Measurements from ENCODE around the gene LCMT1. TPM values are rescaled to one million over a fixed set of nuclear protein-coding genes. Genes with fewer than 3 reads are reported as not detected.

LCMT1 gene
- total and polyA plus RNA-seq, 2 donors (not counting 1 experiment from before 2014, with no cell fraction given) = 40.8 to 45.8 TPM

DNA sequence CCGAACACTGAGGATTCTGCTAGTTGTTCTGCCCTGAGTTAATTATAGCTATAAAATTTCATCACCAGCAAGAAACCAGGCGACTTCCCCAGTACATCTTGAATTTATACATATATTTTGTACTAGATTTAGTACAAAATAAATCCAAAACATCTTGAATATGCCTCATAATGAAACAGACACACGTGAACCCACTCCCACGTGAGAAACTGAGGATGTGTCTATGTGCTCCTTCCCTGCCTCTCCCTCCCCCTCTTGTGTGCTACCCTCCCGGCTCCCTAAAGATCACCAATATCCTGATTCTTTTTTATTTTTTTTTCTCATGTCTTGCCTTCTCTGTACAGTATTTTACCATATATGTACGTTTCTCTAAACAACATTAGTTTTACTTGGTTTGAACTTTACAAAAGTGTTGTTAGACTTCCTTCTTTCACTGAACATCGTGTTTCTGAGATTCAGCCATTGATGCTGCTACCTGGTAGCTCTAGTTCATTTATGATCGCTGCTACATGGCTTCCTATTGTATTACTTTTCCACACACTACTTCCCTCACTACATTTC, 1.1 kb upstream of the LCMT1 start:
- peak in 1 of 2 donors; percentile 9 for DNase-seq (ENCODE audit: low read depth in 2 of 2)
- no peak for TF ChIP-seq EZH2 (IDR thresholded peaks at IDR 0.05; ENCODE audit: low read length, missing control alignments)
- no peak for TF ChIP-seq CTCF (conservative IDR thresholded peaks at IDR 0.05 in 1 of 2, IDR thresholded peaks at IDR 0.05 in 1 of 2; ENCODE audit: low read depth in 1 of 2, low read length in 2 of 2)

DNA sequence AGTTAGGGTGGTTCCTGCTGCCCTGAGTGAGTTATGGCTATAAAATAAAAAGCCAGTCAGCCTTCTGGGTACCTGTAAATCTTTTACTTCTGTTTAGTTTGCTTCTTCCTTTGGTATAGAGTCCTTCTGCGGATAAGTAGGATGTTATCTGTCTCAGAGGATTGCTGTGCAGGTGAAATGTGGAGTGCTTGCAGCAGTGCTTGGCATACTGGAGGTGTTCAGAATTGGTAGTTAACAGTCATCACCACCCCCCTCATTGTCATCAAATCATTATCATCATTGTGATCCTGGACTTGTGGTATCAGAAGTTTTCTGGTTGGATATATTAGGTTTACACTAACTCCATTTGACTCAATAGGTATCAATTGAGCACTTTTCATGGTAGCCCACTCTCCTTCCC, 2.6 kb downstream of the LCMT1 start:
- no peak overlapping the region for H3K27ac ChIP-seq (ENCODE audit: insufficient read depth, low read length)
- no peak for DNase-seq (ENCODE audit: low read depth in 2 of 2)
- peaks cover 32% of the 10 kb centered on the region for H3K79me2 ChIP-seq (ENCODE audit: control insufficient read depth, insufficient read depth, low read length)
- no peak overlapping the region for H3K9ac ChIP-seq (ENCODE audit: insufficient read depth, low read length)
- H3K4me2 ChIP-seq (ENCODE audit: extremely low read depth, insufficient read depth, low read length) = no peak overlapping the region
- no peaks in the 10 kb centered on the region for H3K9me3 ChIP-seq (ENCODE audit: control insufficient read depth, insufficient read depth, low read depth, low read length)
- H2AFZ ChIP-seq (ENCODE audit: low read length) = no peak overlapping the region
- H4K20me1 ChIP-seq (ENCODE audit: control insufficient read depth, extremely low read depth, insufficient read depth, low read length) = no peaks in the 10 kb centered on the region
- H3K36me3 ChIP-seq (ENCODE audit: control insufficient read depth, insufficient read depth, low read length) = peaks cover 1% of the 10 kb centered on the region
- H3K4me1 ChIP-seq (ENCODE audit: control insufficient read depth, extremely low read depth, insufficient read depth, low read length) = peaks cover 10% of the 10 kb centered on the region
- no peaks in the 10 kb centered on the region for H3K27me3 ChIP-seq (ENCODE audit: control insufficient read depth, insufficient read depth, low read length)
- H3K4me3 ChIP-seq (replicated peaks in 1 of 4; ENCODE audit: control extremely low read depth in 1 of 4, insufficient read depth in 1 of 4, low read depth in 3 of 4, low read length in 4 of 4) = no peak overlapping the region
- no peak for TF ChIP-seq EZH2 (IDR thresholded peaks at IDR 0.05; ENCODE audit: low read length, missing control alignments)
- TF ChIP-seq CTCF (conservative IDR thresholded peaks at IDR 0.05 in 1 of 2, IDR thresholded peaks at IDR 0.05 in 1 of 2; ENCODE audit: low read depth in 1 of 2, low read length in 2 of 2) = no peak

More for the DNA sequence above, 1.1 kb upstream of the LCMT1 start:
- Histone ChIP-seq H3K27me3 (ENCODE audit: control insufficient read depth, insufficient read depth, low read length) (no peaks in the 10 kb centered on the region), H3K4me3 (replicated peaks in 1 of 4; ENCODE audit: control extremely low read depth in 1 of 4, insufficient read depth in 1 of 4, low read depth in 3 of 4, low read length in 4 of 4) (peak overlapping the region; percentile 86 to 90 (median 88)), H3K9ac (ENCODE audit: insufficient read depth, low read length) (peak overlapping the region; percentile 65), H4K20me1 (ENCODE audit: control insufficient read depth, extremely low read depth, insufficient read depth, low read length) (no peaks in the 10 kb centered on the region), H3K36me3 (ENCODE audit: control insufficient read depth, insufficient read depth, low read length) (no peaks in the 10 kb centered on the region), H3K27ac (ENCODE audit: insufficient read depth, low read length) (peak overlapping the region; percentile 82), H2AFZ (ENCODE audit: low read length) (no peak overlapping the region), H3K4me2 (ENCODE audit: extremely low read depth, insufficient read depth, low read length) (peak overlapping the region; percentile 79), H3K4me1 (ENCODE audit: control insufficient read depth, extremely low read depth, insufficient read depth, low read length) (peaks cover 10% of the 10 kb centered on the region), H3K9me3 (ENCODE audit: control insufficient read depth, insufficient read depth, low read depth, low read length) (no peaks in the 10 kb centered on the region), H3K79me2 (ENCODE audit: control insufficient read depth, insufficient read depth, low read length) (peaks cover 29% of the 10 kb centered on the region)

DNA sequence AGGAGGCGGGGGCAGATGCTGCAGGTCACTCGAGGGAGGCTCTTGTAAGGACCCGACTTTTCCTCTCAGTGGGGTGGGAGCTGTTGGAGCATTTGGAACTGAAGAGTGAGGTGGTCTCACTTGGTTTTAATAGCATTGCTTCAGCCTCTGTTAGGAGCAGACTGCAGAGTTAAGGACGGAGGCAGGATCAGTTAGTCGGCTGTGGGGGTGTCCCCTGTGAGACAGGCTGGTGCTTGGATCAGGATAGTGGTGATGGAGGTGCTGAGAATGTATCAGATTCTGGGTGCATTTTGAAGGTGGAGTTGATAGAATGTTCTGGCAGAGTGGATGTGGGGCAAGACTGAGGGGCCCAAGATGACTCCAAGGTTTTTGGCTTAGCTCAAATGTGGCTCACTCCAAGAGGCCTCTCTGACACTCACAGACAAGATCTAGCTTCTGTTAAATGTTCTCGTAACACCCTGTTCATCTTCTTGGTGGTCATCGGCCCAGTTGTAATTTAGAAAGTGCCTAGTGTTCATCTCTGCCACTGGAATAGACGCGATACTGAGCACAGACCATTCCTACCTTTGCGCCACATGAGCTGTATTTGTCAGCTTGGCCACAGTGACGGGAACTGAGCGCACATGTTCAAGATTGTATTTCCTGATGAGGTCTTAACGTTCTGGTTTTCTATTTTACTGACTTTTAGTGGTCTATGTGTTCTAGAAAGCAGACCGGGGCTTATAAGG, 7.5 kb downstream of the LCMT1 start:
- H2AFZ ChIP-seq (ENCODE audit: low read length) = no peak overlapping the region
- DNase-seq (ENCODE audit: low read depth in 2 of 2) = no peak
- H3K9ac ChIP-seq (ENCODE audit: insufficient read depth, low read length) = no peak overlapping the region
- H3K27ac ChIP-seq (ENCODE audit: insufficient read depth, low read length) = no peak overlapping the region
- H4K20me1 ChIP-seq (ENCODE audit: control insufficient read depth, extremely low read depth, insufficient read depth, low read length) = no peaks in the 10 kb centered on the region
- no peak overlapping the region for H3K4me2 ChIP-seq (ENCODE audit: extremely low read depth, insufficient read depth, low read length)
- no peaks in the 10 kb centered on the region for H3K9me3 ChIP-seq (ENCODE audit: control insufficient read depth, insufficient read depth, low read depth, low read length)
- H3K27me3 ChIP-seq (ENCODE audit: control insufficient read depth, insufficient read depth, low read length) = no peaks in the 10 kb centered on the region
- H3K79me2 ChIP-seq (ENCODE audit: control insufficient read depth, insufficient read depth, low read length) = peaks cover 15% of the 10 kb centered on the region
- TF ChIP-seq EZH2 (IDR thresholded peaks at IDR 0.05; ENCODE audit: low read length, missing control alignments) (no peak), CTCF (conservative IDR thresholded peaks at IDR 0.05 in 1 of 2, IDR thresholded peaks at IDR 0.05 in 1 of 2; ENCODE audit: low read depth in 1 of 2, low read length in 2 of 2) (no peak)
- no peak overlapping the region for H3K4me3 ChIP-seq (replicated peaks in 1 of 4; ENCODE audit: control extremely low read depth in 1 of 4, insufficient read depth in 1 of 4, low read depth in 3 of 4, low read length in 4 of 4)
- H3K36me3 ChIP-seq (ENCODE audit: control insufficient read depth, insufficient read depth, low read length) = peaks cover 1% of the 10 kb centered on the region
- no peaks in the 10 kb centered on the region for H3K4me1 ChIP-seq (ENCODE audit: control insufficient read depth, extremely low read depth, insufficient read depth, low read length)
